Measurements from ENCODE around the gene JAZF1.
"Not testable (repeated sequence)": the region's sequence is repeated elsewhere in the genome, so short reads cannot be mapped to it uniquely, and the experiment has no call there.

JAZF1 gene

DNA sequence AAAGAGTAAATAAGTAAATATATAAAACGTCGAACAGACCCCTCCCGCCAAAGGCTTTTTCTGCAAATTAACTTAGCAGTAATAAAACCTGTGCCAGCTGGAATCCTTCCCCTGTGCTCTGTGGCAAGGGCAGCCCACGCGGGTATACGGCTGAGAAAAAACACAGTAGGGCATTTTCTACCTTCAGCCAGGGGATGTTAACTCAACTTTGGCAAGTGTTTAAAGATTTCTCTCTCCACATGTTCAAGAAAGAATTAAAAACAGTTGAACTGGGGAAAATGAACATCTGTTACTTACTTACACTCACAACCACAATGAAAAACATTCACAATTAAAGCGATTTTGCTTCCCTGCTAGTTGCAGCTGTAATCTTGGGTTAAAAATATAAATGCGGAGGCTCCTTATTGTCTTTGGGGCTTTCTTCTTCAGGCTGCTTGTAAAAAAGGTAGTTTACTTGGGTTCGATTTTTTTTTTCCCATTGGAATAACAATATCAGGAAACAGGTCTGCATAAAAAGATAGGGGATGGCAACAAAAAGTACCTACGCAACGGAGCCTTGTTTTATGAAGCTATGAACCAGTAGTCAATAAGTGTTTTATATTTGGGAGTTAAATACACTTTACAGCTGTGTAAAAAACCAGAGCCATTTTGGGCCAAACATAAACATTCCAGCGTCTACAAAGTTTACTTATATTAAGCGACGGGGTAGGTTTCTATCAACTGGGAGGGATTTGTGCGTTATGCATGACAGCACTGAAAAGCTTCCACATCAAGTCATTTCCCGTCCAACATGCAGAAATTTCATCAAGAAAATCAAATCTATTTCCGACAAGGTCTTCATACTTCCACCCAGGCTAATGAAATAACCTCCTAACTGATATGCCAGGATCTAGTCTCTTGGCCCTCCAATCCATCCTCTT, 308.0 kb downstream of the JAZF1 start:
- DNase-seq (ENCODE audit: low read depth): no peak

DNA sequence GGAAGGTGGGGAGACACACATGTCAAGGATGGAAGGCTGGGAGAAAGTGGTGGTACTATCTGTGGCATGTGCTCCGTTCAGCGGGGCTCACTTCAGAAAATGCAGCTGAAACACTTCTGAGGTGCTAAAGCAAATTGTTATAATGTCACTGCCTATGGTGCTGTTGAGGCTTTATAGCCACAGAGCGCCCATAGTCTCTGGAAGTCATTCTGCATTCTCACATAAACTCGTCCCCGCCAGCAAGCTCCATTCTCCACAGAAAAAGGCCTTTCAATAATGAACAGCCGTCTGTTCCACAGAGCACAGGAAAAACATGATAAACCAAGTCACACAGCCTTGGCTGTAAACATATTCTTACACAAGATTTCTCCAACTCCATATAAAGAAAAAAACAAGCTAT, 308.7 kb downstream of the JAZF1 start:
- DNase-seq (ENCODE audit: low read depth): no peak

DNA sequence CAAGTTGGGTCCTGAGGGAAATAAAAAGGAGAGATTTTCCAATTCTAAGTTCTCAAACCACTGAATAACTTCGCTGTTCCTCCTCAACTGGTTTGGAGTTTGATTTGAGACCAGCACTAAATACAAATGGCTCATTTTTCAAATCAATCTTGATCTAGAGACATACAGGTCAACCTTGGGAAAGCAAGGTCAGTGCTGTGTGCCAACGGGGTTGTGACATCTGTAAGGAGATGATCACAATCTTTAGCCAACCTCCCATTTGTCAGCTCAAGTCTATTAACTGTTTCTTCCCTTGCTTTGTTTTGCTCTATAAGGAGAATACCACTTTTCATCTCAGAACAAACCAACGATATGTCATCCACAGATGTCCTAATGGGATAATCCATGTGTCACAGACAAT, 309.5 kb downstream of the JAZF1 start:
- DNase-seq (ENCODE audit: low read depth): no peak

DNA sequence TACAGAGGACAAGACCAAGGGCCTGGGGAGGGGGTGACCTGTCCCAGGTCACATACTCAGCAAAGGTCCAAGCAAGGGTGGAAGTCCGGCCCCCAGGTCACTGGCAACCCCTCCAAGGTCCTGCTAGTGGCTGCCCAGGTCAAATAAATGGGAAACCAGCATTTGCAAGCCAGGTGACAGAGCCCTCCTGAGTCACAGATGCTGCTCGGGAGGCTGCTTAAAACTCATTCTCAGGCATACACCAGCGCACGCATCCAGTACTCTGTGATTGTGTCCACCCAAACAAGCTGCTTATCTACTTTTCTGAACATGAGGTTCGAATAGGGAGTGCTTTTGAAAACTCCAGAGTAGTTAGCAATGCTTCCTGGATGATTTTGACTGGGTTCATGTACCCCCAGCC, 310.0 kb downstream of the JAZF1 start:
- DNase-seq (ENCODE audit: low read depth): no peak

DNA sequence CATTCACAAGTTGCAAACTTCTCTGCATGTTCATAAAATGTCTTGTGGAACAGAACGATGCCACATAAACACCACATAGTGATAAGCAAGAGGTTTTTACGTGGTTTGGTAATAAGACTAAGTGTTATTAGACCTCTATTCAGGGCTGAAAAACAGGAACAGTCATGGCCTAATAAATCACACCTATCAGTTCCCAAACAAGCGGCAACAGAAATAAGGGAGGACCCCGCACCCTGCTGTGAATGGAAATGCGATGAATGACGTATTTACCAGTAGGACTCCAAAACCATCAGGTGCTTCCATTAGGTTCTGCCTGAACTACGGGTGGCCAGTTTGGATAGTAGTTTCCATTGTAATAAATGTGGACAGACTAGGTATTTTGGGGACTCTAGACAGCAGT, 311.5 kb downstream of the JAZF1 start:
- no peak for DNase-seq (ENCODE audit: low read depth)

DNA sequence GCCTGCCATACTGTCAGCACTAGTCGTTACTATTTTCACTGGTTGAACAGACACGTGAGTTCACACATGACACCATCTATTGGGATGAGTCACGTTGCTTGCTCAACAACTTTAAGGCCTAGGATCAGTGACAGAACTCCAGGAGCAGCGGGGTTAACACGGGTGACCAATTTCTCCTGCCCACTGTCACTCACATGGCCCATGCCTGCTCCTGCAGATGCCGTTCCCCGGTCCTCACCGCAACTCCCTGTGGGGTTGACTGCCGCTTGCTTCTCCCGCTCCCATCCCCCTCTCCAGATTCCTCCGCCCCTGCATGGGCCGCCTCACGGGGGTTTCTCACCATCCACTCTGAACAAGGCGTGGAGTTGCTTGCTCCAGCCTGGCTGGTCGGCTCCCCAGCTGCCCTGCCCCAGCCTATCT, 312.5 kb downstream of the JAZF1 start:
- DNase-seq (ENCODE audit: low read depth): no peak

DNA sequence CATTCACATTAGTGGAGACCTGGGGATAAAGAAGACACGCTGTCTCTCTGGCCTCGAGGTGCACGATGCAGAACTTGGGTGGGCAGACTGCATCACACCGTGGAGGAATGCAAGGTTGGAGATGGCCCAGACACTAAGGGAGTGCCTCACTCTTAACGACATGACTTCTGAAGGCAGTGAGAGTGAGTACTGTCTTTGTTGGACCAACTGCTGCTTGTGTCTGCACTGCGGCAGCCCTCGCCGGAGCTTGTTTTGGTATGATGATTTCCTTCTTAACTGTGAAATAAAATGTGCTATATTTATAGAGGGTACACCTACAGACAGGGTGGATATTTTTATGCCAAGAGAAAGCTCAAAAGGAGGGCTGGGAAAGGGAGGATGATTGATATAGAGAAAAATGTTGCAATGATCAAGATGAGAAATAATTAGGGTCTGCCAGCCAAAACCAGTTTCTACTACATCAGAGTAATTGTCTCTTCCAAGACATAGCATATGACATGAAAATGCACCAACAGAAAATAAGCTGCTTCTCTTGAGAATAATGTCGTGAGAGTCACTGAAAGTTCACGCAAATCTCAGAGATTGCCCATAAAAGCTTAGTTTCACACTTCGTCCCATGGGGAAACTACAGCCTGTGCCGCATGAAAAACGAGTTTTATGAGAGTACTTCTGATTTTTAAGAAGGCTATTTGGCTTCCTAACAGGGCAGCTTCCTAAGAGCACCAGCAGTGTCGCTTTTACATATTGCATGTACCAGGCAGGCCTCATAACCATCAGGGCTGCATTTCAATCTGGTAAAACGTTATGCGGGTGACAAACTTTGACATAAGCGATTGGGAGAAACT, 313.5 kb downstream of the JAZF1 start:
- no peak for DNase-seq (ENCODE audit: low read depth)

DNA sequence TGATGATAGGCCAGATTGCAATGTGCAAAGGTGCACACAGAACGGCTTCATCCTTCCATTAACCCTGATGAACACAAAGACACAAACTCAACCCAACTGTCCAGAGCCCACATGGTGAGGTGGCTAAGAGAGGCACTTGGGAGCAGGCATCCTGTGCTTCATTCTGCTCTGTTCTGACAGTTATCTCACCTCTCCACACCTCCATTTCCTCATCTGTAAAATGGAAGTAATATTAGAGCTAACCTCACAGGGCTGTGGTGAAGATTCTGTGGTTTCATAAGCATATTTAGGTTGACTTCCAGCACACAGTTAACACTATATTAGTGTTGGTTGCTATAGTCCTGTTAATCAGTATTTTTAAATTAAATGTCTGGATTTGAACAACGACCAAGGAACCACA, 314.3 kb downstream of the JAZF1 start:
- no peak for DNase-seq (ENCODE audit: low read depth)

DNA sequence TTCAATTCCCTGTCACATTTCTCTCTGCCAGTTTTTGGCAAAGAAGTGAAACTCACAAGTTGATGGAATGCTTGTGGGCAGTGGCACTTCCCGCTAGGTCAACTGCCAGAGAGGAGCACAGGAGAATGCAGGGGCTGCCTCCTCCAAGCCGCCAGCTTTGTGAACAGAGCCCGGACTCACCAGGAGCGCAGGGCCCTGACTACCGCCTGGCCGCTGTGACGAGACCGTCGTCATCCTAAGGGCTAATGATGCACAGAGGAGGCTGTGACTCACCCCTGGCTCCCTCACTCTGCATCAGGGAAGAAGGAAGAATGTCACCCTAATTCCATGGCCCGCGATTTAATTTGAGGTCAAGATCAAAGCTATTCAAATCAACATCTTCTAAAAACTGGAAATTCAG, 316.7 kb downstream of the JAZF1 start:
- DNase-seq (ENCODE audit: low read depth): no peak

DNA sequence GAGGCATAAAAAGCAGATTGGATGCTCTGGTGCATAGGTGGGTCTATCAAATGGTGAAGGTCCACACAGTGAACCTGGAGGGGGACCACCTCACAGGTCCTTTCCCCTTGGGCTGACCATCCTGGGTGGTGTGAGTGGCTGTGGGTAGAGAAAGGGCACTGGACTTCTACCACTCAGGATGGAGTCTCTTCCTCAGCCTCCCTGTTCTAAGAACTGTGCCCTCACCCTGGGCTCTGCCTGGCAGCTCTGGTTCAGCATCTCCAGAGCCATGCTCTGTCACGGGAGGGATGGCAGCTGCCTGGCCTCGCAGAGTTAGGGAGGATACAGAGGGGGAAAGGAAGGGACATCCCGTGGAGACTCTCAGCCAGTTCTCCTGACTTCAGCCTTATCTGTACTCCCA, 318.8 kb downstream of the JAZF1 start:
- no peak for DNase-seq (ENCODE audit: low read depth)

DNA sequence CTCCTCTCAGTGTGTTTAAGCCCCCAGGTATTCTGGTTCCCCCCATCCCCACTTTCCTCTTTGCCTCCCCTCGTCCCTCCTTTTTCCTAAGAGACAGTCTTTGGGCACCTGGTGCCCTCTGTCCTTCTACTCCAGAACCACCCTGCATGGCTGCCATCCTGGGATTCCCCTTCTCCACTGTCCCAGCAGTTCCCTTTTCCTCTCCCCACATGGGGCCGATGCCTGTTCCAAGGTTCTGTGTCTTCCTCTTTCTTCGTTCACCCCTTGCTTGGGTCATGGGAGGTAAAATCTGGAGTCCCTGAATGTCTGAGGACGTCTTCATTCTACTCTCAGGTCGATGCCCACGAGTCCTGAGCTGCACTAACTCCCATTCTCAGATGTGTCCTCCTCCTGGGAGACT, 319.8 kb downstream of the JAZF1 start:
- no peak for DNase-seq (ENCODE audit: low read depth)

DNA sequence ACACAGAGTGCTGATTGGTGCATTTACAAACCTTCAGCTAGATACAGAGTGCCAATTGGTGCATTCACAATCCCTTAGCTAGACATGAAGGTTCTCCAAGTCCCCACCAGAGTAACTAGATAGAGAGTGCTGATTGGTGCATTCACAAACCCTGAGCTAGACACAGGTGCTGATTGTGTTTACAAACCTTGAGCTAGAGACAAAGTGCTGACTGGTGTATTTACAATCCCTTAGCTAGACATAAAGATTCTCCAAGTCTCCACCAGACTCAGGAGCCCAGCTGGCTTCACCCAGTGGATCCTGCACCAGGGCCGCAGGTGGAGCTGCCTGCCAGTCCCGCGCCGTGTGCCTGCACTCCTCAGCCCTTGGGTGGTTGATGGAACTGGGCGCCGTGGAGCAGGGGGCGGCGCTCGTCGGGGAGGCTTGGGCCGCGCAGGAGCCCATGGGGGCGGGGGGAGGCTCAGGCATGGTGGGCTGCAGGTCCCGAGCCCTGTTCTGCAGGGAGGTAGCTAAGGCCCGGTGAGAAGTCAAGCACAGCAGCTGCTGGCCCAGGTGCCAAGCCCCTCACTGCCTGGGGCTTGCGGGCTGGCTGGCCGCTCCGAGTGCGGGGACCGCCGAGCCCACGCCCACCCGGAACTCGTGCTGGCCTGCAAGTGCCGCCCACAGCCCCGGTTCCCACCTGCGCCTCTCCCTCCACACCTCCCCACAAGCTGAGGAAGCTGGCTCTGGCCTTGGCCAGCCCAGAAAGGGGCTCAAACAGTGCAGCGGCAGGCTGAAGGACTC, 323.7 kb downstream of the JAZF1 start:
- not testable (repeated sequence) for DNase-seq (ENCODE audit: low read depth)

DNA sequence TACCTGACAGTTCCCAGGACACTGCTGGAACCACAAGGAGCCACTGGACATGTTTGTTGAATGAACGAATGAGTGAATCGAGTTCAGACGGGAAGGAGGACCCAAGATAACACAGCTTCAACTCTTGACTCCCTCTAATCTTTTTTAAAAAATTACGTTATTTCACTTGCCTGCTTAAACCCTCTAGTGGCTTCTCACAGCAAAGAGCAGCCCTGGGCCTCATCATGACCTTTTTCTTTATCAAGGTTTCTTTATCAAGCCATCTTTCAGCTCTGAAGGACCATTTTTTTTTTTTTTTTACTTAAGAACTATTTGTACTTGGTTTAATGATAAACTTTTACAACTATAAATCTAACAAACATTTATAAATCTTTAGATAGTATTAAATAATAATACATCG, 330.1 kb downstream of the JAZF1 start:
- no peak for DNase-seq (ENCODE audit: low read depth)

DNA sequence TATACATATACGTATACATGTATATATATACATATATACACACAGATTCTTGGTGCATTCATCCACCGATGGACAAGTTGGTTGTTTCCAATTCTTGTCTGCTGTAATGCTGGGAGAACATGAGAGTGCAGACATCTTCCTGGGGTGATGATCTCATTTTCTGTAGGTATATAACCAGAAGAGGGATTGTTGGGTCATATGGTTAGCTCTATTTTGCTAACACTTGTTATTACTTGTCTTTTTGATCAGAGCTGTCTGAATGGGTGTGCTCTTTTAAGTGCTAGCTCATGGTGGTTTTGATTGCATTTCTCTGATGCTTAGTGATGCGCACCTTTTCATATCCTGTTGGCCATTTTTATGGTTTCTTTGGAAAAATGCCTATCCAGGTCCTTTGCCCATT, 334.2 kb downstream of the JAZF1 start:
- no peak for DNase-seq (ENCODE audit: low read depth)

DNA sequence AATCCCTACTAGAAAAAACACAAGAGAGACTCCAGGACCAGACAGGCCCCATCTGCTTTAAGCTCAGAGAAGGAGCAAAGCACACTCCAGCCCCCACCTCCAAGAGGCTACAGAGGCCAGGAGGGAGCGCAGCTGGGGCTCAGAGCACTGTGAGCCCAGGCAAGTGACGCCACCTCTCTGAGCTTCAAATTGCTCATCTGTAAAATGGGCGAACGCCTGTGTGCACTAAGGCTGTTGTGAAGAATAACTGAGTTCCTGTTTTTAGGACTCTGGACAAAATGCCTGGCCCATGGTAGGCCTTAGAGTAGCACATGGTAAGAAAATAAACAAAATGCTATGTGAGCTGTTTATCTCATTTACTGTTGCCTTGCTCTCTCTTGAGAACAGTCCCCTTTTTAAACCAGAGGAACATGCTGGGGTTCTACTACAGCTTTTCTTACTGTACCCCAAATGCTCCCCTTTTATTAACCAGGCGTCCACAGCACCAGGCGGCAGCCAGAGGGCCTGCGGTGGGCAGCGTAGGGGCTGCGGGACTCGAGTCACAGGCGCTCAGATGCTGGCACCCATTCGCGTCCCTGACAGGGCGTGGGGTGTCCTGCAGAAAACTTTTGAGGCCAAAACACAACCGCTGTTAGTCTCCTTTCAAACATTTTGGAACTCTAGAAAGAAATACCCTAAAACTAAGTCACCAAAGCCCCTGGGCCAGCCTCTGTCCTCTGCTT, 336.9 kb downstream of the JAZF1 start:
- DNase-seq (ENCODE audit: low read depth): no peak

DNA sequence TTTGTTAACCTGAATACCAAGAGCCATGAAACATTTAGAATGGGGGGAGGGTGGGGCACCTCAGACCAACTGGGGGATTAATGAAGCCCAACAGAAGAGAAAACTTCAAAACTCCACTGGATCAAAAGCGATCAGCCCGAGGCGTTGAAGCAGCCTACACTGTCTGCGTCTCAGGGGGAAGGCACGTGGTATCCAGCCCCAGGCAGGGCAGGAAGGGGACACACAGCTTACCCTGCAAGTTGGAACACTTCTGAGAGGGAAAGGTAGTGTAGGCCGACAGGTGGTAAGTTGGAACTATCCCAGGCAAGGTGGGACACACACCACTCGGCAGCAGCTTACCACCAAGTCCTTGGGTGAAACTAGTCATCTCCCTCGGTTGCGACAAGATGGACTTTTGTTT, 337.7 kb downstream of the JAZF1 start:
- DNase-seq (ENCODE audit: low read depth): no peak

DNA sequence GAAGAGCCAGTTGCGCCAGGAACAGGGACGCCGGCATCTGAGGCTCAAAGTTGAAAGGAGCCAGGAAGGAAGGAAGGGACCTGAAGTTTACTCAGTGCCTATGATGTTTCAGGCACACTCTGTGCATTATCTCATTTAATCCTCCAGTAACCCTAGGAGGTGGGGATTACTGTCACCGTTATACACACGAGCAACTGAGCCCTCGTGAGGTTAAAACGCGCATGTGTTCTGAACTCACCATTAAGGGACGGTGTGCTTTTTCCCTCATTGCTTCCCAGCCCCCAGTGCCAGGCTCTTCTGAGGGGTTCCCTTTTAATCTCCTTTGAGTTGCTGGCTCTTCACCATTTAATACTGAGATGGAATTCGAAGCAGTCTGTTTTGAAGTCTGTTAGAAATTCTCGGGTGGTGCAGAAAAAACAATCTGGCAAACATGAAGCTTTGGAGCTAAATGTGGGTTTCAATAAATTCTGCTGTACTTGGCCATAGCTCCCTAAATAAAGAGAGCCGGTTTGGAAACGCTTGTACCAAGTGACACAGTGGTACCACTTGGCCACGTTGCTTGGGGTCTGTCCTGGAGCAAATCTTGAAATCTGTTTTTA, 338.4 kb downstream of the JAZF1 start:
- no peak for DNase-seq (ENCODE audit: low read depth)

DNA sequence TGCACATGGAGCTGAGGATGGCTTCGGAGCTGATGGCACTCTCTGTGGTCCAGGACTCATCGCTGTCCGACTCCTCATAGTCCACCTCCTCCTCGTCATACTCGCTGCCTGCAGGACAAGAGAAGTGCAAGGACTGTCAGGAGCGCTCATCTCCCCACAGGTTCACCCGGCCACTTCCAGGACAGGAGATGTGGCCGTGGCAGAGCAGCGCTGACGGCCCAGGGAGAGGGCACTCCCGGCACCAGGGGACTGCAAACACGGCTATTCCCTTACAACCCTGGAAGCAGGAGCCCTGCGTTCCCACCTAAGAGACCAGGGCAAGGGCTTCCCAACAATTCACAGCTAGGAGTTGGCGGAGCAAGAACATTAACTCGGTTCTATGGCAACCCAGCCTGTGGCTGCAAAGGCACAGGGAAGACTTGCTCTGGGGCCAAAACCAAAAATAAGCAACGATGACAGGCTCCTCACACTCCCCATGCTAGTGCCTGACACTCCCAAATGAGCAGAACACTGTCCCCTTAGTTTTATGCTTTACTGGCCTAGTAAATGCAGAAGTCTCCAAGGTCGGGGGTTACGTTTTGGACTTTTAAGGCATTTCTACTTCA, 339.7 kb downstream of the JAZF1 start:
- no peak for DNase-seq (ENCODE audit: low read depth)

DNA sequence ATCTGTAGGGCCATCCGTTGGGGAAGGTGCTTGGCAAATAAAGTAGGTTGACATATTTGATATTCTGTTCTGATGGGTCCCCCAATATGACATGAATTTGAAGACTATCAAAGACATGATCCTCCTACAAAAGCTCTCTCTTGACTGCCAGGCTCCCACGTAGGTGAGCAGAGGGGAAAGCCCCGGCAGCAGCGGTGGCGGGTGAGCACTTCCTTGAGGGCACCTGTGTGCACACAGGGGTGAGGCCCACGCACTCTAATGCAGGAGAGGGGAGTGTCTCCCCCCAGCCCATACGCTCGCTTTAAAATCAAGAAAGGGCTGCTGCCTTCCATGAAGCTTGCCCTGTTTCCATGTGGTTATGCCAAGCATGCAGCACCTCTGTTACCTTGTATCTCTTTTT, 340.3 kb downstream of the JAZF1 start:
- DNase-seq (ENCODE audit: low read depth): no peak

DNA sequence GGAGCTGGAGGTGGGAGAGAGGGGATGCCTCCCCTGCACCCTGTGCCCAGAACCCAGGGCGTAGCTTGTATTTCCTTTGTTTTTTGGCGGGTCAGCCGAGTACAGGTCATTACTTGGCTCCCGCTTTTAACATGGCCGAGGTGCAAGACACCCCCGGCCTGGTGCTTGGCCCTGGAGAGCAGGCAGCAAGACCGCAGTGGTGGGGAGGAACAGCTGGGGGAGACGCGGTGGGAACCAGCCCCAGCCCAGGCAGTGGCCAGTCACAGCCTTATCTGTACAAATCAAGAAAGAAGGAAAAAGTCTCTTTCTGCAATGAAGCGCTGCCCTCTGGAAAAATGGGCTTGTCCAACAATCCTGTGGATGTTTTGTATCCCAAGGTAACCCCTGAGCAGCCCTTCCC, 341.5 kb downstream of the JAZF1 start:
- no peak for DNase-seq (ENCODE audit: low read depth)

DNA sequence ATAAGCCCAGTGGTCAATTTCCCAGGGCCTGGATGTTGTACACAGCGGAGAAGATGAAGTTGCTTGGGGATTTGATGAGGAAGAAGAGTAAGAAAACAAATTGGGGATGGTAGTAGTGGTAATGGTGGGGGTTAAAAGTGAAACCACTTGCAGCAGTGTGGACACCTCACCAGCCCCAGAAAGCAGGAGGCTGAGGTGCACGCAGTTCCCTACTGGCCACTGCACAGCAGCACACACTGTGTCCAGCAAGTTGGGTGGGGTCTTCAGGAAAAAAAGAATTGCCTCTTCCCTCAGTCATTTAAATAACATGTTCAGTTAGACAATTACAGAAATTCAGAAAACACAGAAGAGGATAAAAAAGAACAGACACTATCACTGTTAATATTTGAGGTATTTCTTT, 344.1 kb downstream of the JAZF1 start:
- no peak for DNase-seq (ENCODE audit: low read depth)
